Stimulated activated CD8-positive, alpha-beta memory T cell treated with anti-CD3 and anti-CD28 coated beads, Interleukin-2, amount 100 ng/mL, for 1 hour (primary cell): Measurements from ENCODE around the gene HSPH1.
"Not testable (repeated sequence)": the region's sequence is repeated elsewhere in the genome, so short reads cannot be mapped to it uniquely, and the experiment has no call there.

Experiments used
- DNase-seq, 2 donors: peaks; one replicate each; pipeline ENCODE4 v3.0.0-alpha.2; 2020; ENCODE audit warnings: low read depth in 2 of 2

The HSPH1 gene

DNA sequence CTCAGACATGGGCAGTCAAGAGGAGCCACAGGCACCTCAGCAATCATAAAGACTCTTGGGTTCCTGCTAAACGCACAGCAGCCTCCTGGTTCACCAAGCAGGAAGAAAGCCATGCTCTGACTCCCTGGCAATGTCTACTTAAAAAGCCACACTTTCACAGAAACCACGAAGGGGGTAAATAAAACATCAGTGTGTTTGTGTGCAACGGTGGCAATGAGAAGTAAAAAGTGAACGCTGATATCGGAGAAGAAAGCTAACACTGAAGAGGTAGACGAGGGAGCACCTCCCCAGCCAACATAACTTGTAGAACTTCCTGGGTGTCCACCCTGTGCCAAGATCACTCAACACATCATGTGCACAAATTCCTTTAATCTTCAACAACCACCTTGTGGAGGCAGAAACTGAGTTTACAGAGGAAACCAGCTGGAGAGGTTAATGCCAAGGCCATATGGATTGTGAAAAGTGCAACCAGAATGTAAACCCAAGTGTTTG lies 30.2 kb downstream of the HSPH1 start:
- no peak for DNase-seq

DNA sequence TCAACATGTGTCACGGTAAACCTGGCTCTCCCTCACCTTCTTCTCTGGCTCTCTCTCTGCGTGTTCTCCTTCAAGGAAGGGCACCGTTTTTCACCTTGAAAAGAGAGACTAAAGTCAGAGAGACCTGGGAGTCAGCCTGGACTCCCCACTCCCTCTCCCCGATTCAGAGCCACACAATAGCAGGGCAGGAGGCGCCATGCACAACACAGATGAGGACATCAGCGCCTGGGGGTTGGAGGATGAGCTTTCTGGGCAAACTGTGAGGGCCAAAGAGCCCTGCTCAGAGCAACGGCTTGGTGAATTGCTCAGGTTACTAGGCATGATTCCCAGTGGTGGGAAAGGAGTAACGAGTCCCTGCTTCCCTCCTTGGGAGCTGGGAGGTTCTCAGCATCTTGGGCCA lies 32.3 kb downstream of the HSPH1 start:
- DNase-seq, result no peak

DNA sequence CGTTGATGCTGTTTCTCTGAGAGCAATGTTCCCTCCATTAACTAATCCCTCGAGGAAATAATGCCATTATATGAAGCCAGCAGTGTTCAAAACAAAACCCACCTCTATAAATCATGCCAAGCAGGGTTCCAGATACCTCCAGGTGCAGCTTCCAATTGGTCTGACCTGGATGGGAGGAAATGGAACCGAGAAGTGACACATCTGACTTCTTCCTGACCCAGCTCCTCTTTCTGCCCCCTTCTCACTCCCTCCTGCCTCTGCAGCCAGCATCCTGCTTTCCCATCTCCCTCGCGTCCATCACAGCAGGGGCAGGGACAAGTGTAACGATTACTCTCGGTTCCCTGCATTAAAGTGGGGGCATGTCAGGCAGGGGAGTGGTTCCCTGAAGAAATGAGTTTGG lies 37.5 kb downstream of the HSPH1 start:
- no peak for DNase-seq

DNA sequence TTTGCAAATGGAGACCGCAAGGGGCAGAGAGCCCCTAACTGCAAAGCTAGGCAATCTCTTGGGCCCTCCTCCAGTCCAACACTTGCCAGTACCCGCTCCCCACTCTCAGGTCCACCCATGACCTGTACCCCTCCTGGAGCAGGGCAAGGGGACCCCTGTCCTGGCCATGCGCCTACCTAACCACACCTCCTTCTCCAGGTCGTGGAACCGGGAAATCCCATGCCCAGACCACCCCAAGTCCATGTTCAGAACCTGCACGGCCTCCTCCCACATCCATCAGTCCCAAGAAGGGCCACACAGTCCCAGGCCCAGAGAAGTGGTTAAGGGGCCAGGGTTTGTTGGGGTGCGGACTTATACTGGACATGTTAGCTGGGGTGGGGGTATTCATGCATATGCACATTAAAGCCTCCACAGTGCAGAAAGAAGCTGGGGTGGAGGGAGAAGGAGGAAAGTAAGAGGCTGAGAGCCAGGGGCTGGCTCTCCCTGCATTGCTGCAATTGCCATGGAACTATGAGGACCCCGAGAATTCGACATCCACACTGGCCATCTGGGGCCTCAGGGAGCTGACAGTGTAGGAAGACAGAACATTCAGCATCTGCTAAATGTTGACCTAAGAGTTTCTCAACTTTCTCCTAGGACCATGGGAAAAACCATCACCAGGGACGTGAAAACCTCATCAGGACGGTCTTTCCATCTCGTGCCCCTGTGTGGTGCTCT lies 39.0 kb downstream of the HSPH1 start:
- no peak for DNase-seq

DNA sequence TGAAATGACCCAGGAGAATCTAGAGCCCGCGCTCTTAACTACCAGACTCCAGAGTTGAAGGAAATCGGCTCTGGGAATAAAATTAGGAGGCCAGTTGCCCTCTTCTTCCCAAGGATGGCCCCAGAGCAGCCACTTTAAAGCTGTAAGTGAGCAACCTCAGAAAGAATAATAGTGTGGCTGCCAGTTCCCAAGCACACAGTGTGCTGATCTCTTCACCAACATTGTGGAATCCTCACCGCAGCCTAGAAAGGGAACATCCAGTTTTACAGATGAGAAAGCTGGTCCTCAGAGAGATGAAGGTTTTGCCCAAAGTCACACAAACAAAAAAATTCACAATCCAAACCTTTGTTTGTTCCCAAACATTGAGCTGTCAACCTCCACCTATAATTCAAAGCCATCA lies 39.6 kb downstream of the HSPH1 start:
- DNase-seq, result no peak

DNA sequence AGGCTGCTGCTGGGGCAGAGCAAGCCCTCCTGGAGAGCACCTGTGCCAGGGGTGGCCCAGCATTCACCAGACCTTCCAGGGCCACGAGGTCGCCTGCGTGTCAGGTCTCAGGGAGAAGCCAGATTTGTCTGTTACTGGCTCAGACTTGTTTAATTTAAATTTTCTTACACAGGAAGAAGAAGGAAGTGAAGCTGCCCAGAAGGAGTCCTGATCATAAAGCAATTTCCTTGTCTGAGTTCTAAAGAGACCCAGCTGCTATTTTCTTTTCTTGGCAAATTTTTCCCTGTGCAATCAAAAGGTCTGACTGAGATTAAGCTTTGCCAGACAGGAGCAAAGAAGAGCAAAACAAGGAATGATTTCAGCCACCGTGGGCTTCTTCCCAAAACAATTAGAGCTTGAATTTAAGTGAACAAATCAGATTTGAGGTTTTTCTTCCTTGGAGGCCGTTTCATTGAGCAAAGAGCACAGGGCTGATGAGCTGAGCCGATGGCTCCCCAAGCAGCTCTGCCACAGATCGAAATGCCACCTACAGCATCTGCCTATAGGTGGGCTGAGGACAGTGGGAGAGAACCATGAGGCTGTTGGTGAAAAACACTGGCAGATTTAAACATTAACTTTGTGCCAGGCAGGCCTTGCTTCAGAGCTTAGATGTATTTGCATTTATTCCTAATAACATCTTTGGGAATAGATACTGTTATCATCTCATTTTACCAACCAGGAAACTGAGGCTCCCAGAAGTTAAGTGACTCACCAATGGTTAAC lies 40.1 kb downstream of the HSPH1 start:
- DNase-seq, result no peak

DNA sequence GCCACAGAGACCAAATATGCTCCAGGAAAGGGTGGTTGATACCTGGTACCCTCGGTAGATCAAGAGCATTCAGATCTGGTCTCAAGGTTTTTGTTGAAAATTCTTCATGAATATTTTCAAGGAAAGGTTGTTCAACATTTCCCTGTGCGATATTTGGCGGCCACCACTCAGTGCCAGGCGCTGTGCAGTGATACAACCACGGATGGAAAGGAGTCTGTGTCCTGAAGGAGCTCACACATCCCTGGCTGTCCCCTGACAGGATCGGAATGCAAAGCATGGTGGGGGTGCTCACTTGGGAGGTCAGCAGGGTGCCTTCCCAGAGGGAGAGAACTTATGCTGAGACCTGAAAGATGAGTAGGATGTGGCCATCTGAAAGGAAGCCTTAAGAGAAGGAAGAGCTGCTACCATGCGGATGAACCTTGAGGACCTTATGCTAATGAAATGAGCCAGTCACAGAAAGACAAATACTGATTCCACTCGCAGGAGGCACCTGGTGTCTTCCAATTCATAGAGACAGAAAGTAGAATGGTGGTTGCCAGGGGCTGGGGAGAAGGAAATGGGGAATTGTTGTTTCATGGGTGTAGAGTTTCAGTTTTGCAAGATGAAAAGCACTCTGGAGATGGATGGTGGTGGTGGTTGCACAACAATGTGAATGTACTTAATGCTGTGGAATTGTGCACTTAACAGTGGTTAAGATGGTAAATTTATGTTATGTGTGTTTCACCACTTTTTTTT lies 41.6 kb downstream of the HSPH1 start:
- DNase-seq, result no peak

DNA sequence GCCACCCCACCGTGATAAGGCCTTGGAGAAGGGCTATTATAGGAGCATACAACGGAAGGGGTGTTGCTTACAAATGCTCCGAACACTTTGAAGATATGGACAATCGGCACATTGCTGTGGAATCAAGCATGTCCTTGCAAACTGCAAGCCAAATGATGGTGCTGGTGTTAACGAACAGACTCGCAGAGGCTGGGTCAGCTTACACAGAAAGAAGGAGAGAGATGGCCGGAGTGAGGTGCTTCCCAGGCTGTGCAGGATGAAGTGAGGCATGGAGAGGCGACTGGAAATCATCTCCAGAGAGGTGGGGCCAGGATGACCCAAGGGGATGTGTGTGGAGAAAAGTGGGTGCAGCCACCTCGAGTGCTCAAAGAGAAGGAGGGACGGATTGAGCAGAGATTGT lies 42.2 kb downstream of the HSPH1 start:
- no peak for DNase-seq

DNA sequence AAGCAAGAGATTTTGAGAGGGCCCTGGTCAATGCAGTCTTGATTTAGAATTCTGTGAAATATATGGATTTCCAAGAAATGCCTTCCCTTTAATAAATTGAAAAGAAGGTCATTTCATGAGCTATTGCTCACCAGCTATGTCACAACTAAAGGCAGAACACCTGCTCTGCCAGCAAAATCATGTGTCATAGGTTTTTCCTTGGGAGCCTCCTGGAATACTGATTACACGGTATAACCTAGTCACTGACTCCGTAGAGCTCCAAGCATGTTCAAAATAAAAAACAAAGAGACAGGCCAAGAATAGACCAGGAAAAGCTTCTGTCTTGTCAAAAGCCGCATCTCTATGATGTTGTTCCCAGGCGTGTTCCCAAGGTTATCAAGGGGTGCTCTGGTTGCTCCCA lies 45.5 kb downstream of the HSPH1 start:
- no peak for DNase-seq

DNA sequence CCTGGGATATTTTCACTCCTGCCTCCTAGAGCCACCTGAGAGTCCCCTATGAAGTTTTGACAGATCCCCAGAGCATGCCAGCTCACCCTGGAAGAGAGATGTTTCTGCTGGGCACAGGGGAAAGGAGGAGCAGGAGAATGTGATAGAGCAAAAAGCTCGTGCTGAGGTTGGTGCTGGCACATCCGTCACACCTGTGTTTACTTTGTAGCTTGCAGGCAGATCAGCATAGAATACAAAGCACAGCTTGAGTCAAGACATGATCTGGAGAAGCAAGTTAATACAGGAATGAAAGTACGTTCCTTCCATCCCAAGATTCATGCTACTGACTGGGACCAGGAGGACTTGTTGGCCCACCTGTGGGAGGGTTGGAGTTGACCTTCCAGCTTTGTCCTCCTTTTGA lies 46.1 kb downstream of the HSPH1 start:
- DNase-seq, result no peak

DNA sequence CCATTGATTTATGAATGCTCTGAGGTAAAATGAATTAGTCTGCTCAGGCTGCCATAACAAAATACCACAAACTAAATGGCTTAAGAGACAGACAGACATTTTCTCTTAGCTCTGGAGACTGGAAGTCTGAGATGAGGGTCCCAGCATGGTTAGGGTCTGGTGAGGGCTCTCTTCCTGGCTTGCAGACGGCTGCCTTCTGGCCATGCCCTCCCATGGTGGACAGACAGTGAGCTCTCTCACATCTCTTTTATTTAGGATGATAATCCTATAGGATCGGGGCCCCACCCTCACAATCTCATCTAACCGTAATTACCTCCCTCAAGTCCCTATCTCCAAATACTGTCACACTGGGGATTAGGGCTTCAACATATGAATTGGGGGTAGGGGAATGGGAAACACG lies 47.1 kb downstream of the HSPH1 start:
- DNase-seq, result no peak

DNA sequence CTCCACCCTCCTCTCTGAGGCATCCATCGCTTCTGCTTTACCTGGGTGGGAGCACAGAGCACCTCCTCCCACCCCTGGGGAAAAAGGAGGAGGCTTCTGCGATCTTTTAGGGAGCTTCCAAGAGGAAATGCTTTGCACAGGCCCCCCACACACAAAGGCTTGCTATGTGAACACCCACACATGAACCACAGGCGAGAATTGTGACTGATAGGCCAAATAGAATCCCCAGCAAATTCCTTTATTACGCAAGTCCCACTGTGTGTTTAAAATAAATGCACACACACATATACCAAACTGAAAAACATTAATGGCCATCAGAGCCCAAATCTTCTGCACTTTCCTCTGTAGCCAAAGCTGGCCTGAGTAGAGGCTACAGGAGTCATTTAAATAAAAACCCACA lies 50.6 kb downstream of the HSPH1 start:
- no peak for DNase-seq

DNA sequence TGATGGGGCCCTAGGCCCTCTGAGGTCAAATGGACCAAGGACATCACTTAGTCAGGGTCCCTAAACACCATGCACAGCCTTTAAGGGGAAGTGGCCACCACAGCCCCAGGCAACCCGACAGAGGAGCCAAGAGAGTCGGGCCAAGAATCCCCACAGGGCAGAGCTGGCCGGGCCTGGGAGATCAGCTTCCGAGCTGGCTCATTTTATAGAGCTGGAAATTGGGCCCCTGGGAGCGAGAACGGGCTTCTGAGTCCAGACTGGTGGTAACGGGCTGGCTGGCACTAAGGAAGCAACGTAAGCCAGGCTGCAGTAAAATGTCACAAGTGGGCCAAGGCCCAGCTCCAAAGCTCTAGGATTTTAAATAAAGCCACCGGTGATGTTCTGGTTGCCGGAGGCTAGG lies 51.1 kb downstream of the HSPH1 start:
- DNase-seq, result no peak

DNA sequence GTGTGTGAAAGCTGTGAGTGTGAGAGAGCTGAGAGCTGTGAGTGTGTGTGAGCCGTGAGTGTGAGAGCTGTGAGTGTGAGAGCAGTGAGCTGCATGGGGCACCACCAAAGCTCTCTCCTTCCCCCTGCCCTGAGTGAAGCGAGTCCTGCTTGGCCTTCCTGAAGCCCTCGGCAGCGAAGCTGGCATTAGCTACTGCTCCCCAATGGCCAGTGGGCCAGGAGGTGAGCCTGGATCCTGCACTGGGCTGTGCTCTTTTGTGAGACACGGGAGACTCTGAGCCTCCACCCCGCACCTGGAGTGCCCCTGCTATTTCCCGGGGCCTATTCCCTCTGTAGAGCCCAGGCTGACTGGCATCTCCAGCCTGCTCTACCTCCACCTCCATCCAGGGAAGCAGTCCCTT lies 51.5 kb downstream of the HSPH1 start:
- no peak for DNase-seq

DNA sequence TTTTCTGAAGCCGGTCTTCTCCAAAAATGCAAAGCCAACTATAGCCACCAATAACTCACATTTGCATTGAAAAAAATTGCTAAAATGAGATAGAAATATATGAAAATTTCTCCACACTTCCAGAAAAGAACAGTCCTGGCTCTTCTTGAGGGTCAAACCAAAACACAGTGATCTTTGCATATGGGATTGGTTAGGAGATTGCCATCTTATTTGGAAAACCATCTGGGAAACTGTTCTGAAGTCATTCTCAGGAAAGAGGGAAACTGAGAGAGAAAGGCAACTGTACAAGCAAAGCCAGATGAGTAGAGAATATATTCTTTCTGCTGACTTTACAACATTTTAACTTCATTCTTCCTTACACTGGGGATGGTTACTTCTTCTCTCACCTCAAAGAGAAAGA lies 54.6 kb downstream of the HSPH1 start:
- DNase-seq, result no peak

DNA sequence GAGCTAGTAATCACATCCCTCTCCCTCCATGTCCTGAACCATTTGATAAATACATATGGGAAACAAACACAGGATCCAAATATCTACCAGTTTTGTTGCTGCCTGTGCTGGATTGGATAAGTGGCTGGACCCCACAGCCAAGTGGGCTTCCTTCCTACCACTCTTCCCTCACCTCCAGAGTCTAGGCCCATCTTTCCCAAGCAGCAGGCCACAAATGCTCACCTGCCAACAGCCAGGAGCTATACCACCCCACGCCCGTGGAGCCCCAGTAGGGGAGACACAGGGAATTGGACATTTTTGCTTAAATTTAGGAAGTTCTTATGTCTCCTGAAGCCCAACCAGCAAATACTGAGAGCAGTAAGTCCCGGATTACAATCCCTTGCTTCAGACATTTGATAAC lies 55.8 kb downstream of the HSPH1 start:
- DNase-seq, result no peak

DNA sequence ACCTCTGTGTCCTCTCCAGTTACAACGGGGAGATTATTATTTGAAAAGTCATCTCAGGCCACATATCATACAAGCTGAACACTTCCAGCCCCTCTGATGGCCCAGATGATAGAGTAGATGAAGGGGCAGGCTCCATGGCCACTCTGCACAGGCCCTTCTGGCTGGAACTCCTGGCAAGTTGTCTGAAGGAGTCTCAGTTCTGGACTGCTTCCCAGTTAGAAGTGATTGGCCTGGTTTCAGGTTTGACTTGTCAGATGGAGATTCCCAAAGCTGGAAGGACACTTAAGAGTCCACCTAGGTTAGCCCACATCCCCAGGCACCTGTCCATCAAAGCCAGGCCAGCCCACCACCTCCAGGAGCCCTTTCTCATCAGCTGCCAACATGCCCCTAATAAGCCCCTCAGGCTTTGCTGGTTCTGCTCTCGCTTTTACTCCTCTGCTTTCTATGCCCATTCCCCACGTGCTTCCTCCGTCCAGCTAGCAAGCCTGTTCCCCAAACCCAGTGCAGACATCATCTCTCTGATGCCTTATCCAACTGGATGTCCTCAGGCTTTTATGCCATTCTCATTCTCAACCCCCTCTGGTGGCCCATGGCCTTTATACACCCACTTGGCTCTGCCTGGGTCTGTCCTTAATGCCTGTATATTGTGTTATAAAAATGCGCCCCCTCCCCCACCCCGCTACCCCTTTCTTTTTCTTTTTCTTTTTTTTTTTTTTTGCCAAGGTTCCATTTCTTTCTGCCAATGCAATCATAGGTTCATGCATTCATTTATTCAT lies 56.5 kb downstream of the HSPH1 start:
- no peak for DNase-seq

DNA sequence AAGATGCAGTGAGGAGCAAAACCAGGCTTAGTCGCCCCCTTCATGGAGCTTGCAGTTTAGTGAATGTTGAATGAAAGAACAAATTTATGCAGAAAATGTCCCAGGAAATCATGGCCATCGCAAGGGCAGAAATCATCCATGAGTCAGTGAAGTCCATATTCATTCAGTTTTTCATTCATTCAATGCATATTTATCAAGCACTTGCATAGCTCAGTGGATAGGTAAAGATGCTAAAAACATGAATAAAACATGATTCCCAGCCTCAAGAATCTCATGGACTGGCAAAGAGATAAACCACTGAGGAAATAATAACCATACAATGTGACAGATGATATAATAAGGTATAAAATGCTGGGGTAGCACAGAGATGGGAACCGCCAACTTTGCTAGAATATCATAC lies 58.8 kb downstream of the HSPH1 start:
- no peak for DNase-seq

DNA sequence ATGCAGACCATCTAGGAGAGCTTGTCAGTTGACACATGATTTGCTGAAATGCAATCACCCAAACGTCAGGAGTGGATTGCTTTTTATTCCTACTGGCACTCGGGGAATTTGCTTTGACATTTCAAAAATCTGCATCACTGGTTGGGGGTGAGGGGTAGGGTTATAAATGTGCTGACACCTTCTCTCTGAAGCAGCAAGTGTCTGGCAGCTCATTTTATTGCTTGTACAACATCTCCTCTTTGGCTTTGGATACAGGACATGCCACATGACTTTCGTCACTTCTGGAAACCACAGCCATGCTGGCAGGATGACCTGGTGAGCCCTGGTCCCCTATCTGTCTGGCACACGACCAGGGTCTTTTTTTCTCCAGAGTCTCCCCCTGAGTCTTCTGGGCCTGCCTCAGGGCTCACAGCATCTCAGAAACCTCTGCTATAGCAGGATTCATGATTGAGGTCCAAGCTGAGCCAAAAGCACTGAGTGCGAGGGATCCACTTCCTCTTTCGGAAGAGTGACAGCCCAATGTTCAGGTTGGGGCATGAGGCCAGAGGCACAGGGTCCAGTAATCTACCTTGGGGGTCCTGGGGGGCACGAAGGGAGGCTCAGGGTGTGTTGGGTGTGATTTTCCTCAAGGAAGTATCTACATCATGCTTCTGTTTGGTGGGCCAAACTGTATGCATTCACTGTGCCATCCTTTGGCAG lies 60.1 kb downstream of the HSPH1 start:
- no peak for DNase-seq

DNA sequence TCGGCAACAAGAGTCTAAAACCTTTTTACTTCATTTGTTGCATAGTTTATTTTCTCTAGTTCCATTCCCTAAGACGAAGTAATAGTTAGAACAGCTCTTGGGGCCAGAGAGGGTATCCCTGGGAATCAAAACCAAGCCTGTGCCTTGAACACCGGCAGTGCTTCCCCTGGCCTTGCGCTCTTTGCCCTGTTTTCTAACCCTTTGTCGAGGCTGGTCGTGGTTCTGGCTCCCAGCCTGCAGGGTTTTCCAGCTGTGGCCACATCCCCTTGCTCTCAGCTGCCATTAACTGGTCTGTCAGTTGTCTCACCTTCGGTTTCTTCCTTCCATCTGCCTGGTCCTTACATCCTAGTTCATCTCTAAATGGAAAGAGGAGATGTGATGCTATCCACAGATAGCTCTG lies 61.0 kb downstream of the HSPH1 start:
- no peak for DNase-seq

DNA sequence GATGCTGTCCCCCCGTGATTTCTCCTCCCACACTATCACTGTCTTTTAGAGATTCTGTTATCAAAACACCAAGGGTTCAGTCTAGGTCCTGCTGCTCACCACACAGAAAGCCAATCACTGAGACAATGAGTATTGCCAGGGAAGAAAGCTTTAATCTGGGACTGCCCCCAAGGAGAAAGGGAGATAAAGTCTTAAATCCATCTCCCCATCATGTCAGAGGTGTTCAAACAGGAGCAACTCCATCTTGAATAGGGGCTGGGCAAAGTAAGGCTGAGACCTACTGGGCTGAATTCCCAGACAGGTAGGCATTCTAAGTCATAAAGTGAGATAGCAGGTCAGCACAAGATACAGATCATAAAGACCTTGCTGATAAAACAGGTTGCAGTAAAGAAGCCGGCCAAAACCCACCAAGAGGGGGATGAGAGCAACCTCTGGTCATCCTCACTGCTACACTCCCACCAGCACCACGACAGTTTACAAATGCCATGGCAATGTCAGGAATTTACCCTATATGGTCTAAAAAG lies 63.7 kb downstream of the HSPH1 start:
- DNase-seq, result not testable (repeated sequence)
